Renal cortex interstitium (tissue), 11 donors: ENCODE results near the gene CYB5D1. TPM values are rescaled to one million over a fixed set of nuclear protein-coding genes. Genes with fewer than 3 reads are reported as not detected.
"Not testable (repeated sequence)": the region's sequence is repeated elsewhere in the genome, so short reads cannot be mapped to it uniquely, and the experiment has no call there.

Experiments used
- DNase-seq, 11 donors: peaks; one replicate each; pipeline ENCODE4 v3.0.0-alpha.2; 2013; ENCODE audit warnings: low read depth in 9 of 11, low spot score in 4 of 11; ENCODE audit errors: extremely low read depth in 1 of 11
- polyA plus RNA-seq, 3 donors: library from polyadenylated mRNA; unstranded; fragments of 120-200 nt; gene quantifications; one replicate each; pipeline ENCODE4 v1.2.1, GENCODE V29; 2013; ENCODE audit not compliant: insufficient read length in 3 of 3

Gene CYB5D1
- polyA plus RNA-seq, 3 donors, result 23.4 to 29.0 (median 26.2) TPM

DNA sequence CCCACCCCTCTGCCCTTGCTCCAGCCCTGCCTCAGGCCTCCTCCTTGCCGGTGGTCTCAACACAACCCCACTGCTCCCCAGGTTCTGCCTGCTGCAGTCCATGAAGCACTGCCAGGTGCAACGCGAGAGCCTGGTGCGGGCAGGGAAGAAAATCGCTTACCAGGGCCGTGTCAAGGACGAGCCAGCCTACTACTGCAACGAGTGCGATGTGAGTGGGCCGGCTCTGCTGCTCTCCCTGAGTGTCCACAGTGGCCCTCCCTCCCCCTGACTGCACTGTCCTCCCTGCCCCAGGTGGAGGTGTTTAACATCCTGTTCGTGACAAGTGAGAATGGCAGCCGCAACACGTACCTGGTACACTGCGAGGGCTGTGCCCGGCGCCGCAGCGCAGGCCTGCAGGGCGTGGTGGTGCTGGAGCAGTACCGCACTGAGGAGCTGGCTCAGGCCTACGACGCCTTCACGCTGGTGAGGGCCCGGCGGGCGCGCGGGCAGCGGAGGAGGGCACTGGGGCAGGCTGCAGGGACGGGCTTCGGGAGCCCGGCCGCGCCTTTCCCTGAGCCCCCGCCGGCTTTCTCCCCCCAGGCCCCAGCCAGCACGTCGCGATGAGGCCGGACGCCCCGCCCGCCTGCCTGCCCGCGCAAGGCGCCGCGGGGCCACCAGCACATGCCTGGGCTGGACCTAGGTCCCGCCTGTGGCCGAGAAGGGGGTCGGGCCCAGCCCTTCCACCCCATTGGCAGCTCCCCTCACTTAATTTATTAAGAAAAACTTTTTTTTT is 4.7 kb upstream of the CYB5D1 start:
- no peak for DNase-seq

GRCh38 chr17:7853691-7854038 is 4.1 kb upstream of the CYB5D1 start:
- DNase-seq, result no peak

- DNase-seq, result no peak
Measured at GRCh38 chr17:7854078-7854777, 3.6 kb upstream of the CYB5D1 start.

GRCh38 chr17:7854851-7855659 is 2.7 kb upstream of the CYB5D1 start, which contains the start of gene TMEM88:
TSS of gene TMEM88 (plus strand) at chr17:7855066. CDS start at chr17:7855075, 9 bp downstream.
- DNase-seq, result peak in 1 of 11 donors; percentile 36

- no peak for DNase-seq
Measured at GRCh38 chr17:7855660-7856010, 2.2 kb upstream of the CYB5D1 start.

DNA sequence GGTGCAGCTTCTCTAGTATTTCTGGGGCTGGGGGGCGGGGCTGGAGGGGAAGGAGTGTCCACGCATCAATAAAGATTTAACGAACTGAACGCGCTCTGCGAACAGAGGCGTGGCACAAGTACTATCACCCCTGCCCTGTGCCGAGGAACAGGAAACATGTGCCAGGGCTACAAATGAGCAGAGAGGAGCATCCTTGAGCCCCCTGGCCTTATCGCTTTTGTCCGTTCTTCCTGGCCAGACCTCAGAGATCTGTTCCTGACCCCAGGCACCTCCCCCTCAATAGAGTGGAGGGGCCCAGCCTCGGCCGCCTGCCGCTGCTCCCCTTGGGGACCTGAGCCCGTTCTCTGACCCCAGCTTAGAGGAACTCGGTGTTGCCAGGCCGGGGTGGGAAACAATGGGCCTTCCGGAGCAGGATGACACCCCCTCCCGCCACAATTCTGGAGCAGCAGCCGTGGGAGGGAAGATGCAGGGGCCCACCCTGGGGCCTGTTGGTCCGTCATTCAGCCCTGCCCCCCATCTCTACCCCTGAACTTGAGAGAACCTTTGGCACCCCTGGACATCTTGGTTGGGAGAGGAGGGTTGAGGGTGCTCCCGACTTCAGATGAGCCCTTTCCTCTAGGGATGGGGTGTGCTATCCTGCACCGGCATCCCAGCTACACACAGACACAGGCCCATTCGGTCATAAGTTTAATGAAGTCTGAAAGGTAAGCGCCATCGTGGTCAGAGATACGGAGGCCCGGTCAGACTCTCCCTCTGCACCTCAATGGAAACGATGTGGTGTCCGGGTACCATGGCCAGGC is 1.6 kb upstream of the CYB5D1 start:
- DNase-seq, result peak in 1 of 11 donors; percentile 30

- peak; percentile 98 to 100 (median 99) for DNase-seq
Measured at GRCh38 chr17:7856811-7857712, 741 bp upstream of the CYB5D1 start, which contains the start of gene NAA38. TSS of gene NAA38 (minus strand) at chr17:7857559. CDS start at chr17:7857463, 96 bp downstream.

- peak in 2 of 11 donors; percentile 18 to 33 for DNase-seq
Measured at GRCh38 chr17:7858522-7858810, 663 bp downstream of the CYB5D1 start.

- DNase-seq, result no peak
Measured at GRCh38 chr17:7859028-7859427, 1.2 kb downstream of the CYB5D1 start.

GRCh38 chr17:7862692-7863437 is 5.1 kb downstream of the CYB5D1 start:
- peak in 2 of 11 donors; percentile 28 to 46 for DNase-seq

DNA sequence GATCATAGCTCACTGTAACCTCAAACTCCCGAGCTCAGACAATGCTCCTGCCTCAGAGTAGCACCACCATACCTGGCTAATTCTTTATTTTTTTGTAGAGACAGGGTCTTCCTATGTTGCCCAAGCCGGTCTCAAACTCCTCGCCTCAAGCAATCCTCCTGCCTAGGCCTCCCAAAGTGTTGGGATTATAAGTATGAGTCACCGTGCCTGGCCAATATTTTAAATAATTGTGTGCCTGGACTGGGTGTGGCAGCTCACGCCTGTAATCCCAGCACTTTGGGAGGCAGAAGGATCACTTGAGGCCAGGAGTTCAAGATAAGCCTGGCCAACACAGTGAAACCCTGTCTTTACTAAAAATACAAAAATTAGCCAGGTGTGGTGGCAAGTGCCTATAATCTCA is 6.6 kb downstream of the CYB5D1 start:
- not testable (repeated sequence) for DNase-seq

DNA sequence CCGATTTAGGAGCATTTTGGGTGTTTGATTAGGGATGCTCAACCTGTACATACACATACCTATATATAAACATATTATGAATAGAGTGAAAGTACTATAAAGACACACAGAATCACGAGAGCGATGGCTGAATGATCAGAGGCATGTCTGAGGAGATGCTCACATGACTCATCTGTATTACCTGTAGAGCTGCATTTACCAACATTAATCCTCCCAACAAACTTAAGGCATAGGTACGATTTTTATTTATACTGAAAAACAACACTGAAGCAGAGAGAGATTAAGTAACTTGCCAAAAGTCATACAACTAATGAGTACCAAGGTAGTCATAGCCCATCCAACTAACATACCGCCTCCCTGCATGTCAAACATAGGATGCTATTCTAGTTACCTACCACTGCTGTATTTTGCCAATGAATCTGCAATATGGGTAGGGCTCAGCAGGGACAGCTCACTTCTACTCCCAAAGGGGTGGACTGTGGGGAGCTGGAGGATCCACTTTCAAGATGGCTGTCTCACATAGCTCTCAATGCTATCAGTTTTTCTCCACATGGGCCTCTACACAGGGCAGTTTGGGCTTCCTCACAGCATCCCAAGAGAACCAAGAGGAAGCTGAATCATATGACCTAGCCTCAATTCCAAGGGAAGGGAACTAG is 7.3 kb downstream of the CYB5D1 start:
- no peak for DNase-seq

- DNase-seq, result no peak
Measured at GRCh38 chr17:7867881-7868329, 10.1 kb downstream of the CYB5D1 start.

DNA sequence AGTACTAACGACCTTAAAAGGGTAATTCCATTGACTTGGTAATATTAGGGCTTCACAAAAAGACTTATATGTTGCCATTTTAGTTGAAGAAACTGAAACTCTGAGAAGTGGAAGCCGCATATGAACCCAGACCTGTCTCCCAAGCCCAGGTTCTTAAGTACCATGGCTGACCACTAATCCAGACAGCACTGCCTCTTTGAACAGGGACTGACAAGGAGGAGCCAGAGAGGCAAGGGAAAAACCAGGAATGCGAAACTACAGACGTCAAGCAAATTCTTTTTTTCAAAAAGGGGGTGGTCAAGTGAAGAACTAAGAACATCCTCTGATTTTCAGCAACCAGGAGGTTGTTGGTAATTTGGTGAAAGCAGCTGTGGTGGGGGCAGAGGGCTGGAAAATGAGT is 15.2 kb downstream of the CYB5D1 start:
- no peak for DNase-seq

- no peak for DNase-seq
Measured at GRCh38 chr17:7875804-7876370, 18.1 kb downstream of the CYB5D1 start.

DNA sequence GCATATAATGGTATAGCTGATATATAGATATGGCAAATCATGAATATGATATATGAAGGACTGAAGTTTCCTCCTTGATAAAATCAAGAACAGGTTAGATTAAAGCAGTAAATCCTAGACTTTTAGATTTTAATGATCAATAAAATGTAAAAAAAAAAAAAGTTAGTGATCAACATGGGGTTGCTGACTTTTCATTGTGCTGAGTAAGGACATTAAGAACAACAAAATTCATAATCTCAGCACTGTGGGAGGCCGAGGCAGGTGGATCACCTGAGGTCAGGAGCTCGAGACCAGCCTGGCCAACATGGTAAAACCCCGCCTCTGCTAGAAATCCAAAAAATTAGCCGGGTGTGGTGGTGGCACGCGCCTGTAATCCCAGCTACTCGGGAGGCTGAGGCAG is 20.4 kb downstream of the CYB5D1 start:
- no peak for DNase-seq
